ENCODE measurements around the gene TMEM91. TPM values are rescaled to one million over a fixed set of nuclear protein-coding genes. Genes with fewer than 3 reads are reported as not detected.

TMEM91 gene
- total and polyA plus RNA-seq, 2 of the 13 experiments (the other 11 are each of a cell fraction or from before 2014, with no cell fraction given): 6.3 to 10.3 TPM

GRCh38 chr19:41363753-41364523 lies 12.4 kb upstream of the TMEM91 start, which contains the start of gene B9D2 (continued):
- TF ChIP-seq CREB1 (IDR thresholded peaks at IDR 0.05) (peak; percentile 84), CREB1 (CRISPR knock-in tag; IDR thresholded peaks at IDR 0.05) (peak; percentile 87), ZNF615 (CRISPR knock-in tag; IDR thresholded peaks at IDR 0.05; ENCODE audit: borderline replicate concordance) (no peak), ZBTB44 (CRISPR knock-in tag; IDR thresholded peaks at IDR 0.05) (no peak), ZNF724P (CRISPR knock-in tag; IDR thresholded peaks at IDR 0.05; ENCODE audit: borderline replicate concordance) (no peak), HBP1 (CRISPR knock-in tag; IDR thresholded peaks at IDR 0.05; ENCODE audit: low read depth) (no peak), MAZ (IDR thresholded peaks at IDR 0.05; ENCODE audit: borderline replicate concordance, low read depth, low read length) (peak; percentile 74; the same call in 1 of the 2 replicates), MAZ (CRISPR knock-in tag; IDR thresholded peaks at IDR 0.05; ENCODE audit: low read depth) (no peak), RCOR2 (CRISPR knock-in tag; IDR thresholded peaks at IDR 0.05) (no peak), ZNF460 (CRISPR knock-in tag; IDR thresholded peaks at IDR 0.05; ENCODE audit: borderline replicate concordance) (no peak), ZNF619 (CRISPR knock-in tag; IDR thresholded peaks at IDR 0.05) (peak; percentile 91; the same call in 1 of the 2 replicates), ZNF550 (CRISPR knock-in tag; IDR thresholded peaks at IDR 0.05; ENCODE audit: borderline replicate concordance) (no peak), GZF1 (CRISPR knock-in tag; IDR thresholded peaks at IDR 0.05) (no peak), PRDM10 (CRISPR knock-in tag; IDR thresholded peaks at IDR 0.05; ENCODE audit: low read depth) (no peak), REL (CRISPR knock-in tag; conservative IDR thresholded peaks at IDR 0.05) (no peak), ZFYVE20 (CRISPR knock-in tag; IDR thresholded peaks at IDR 0.05; ENCODE audit: borderline replicate concordance, low read depth) (no peak), FOXM1 (CRISPR knock-in tag; IDR thresholded peaks at IDR 0.05) (no peak), NKX3-1 (CRISPR knock-in tag; IDR thresholded peaks at IDR 0.05) (no peak), PAX8 (CRISPR knock-in tag; IDR thresholded peaks at IDR 0.05; ENCODE audit: borderline replicate concordance) (no peak), U2AF2 (IDR thresholded peaks at IDR 0.05; ENCODE audit: low read depth, low read length) (peak; percentile 98), ZNF260 (CRISPR knock-in tag; IDR thresholded peaks at IDR 0.05; ENCODE audit: borderline replicate concordance, low read depth) (no peak), TERF1 (CRISPR knock-in tag; IDR thresholded peaks at IDR 0.05) (no peak)

All from HepG2 (cell line).